Suprapubic skin (tissue), 4 donors: ENCODE data around the gene MAPK11.

Source experiments
- CTCF ChIP-seq, 2 donors: fragments of 200-600 bp in 1 of 2; fragments of 450-650 bp in 1 of 2; sonication (generic) in 1 of 2; IDR thresholded peaks; one replicate each; pipeline ENCODE4 v1.5.1; 2016 to 2019; ENCODE audit warnings: antibody characterized with exemption in 2 of 2, mild to moderate bottlenecking in 1 of 2, moderate library complexity in 1 of 2
- EP300 ChIP-seq: sonication (generic); formaldehyde crosslinking; IDR thresholded peaks from one replicate; pipeline ENCODE4 v1.6.1; 2017; ENCODE audit warnings: antibody characterized with exemption
- POLR2A ChIP-seq, 2 donors: fragments of 450-650 bp; IDR thresholded peaks; one replicate each; pipeline ENCODE4 v1.6.1; 2017; ENCODE audit warnings: antibody characterized with exemption in 2 of 2, mild to moderate bottlenecking in 2 of 2, moderate library complexity in 2 of 2
- POLR2AphosphoS5 ChIP-seq, 3 donors: sonication (generic); formaldehyde crosslinking; IDR thresholded peaks; one replicate each; pipeline ENCODE4 v1.6.1; 2017; ENCODE audit warnings: antibody characterized with exemption in 3 of 3

GRCh38 chr22:50274771-50275170 lies 4.6 kb upstream of the MAPK11 start:
- TF ChIP-seq POLR2AphosphoS5 (IDR thresholded peaks at IDR 0.05) (no peak), CTCF (IDR thresholded peaks at IDR 0.05) (no peak), POLR2A (IDR thresholded peaks at IDR 0.05) (no peak), EP300 (no peak)
